ENCODE measurements around the gene ASTL. TPM values are rescaled to one million over a fixed set of nuclear protein-coding genes. Genes with fewer than 3 reads are reported as not detected.
A peak's percentile ranks its signal among the peaks of the same experiment; 100 is the strongest.

The ASTL gene
- total and polyA plus RNA-seq, 9 of the 15 experiments (the other 6 are each of a cell fraction or from before 2014, with no cell fraction given), result not detected

- Histone ChIP-seq H3K9ac (ENCODE audit: insufficient read depth in 1 of 2, low read depth in 2 of 2, low read length in 2 of 2) (no peak overlapping the region; a peak in 1 of 4 replicates), H3K4me3 (no peak overlapping the region), H3K4me1 (replicated peaks in 1 of 2; ENCODE audit: control insufficient read depth in 2 of 2, insufficient read depth in 2 of 2, low read length in 2 of 2) (peaks cover 0 to 17% of the 10 kb centered on the region in 2 experiments; a peak in 2 of 5 replicates), H3K27ac (ENCODE audit: extremely low read depth, low read depth, low read length) (no peak overlapping the region), H3K4me2 (ENCODE audit: insufficient read depth, low read length) (no peak overlapping the region), H2AFZ (ENCODE audit: low read depth, low read length) (no peak overlapping the region), H3K36me3 (ENCODE audit: control insufficient read depth, insufficient read depth, low read length) (peaks cover 66% of the 10 kb centered on the region), H3K27me3 (ENCODE audit: control insufficient read depth in 2 of 2, insufficient read depth in 2 of 2, low read length in 2 of 2) (no peaks in the 10 kb centered on the region), H3K79me2 (ENCODE audit: control insufficient read depth, insufficient read depth, low read length) (peaks cover 3% of the 10 kb centered on the region; the same call in 1 of the 3 replicates), H3K9me3 (replicated peaks; ENCODE audit: control insufficient read depth, insufficient read depth, low read depth, low read length) (no peaks in the 10 kb centered on the region), H4K20me1 (replicated peaks; ENCODE audit: control insufficient read depth, insufficient read depth, low read length) (no peaks in the 10 kb centered on the region; the same call in 1 of the 2 replicates), H3K9me1 (ENCODE audit: control insufficient read depth, insufficient read depth, low read length) (no peaks in the 10 kb centered on the region)
- BruUV-seq (replicated peaks), result no TSS peak
- WGBS (ENCODE audit: insufficient coverage, low coverage, missing lambda C conversion rate), result 86% methylated on average over 5 of the region's 5 CpGs
- ATAC-seq (no peak), FAIRE-seq (no peak), DNase-seq (ENCODE audit: extremely low read depth in 1 of 4, low spot score in 3 of 4) (no peak)
- POLR2A ChIA-PET, result interaction anchor here (0.7 to 1.1 kb wide), 2 partner anchors 14 to 315 kb away, joined by 3 read pairs; no protein-coding TSS in a partner anchor
- in situ Hi-C loops (cut with MboI), result no loop called here
- intact Hi-C loops (cut with micrococcal nuclease), result no loop called here
- CTCF ChIA-PET (ENCODE audit: low intra/inter-chr PET ratio), result no interaction called here
- no peak for TF ChIP-seq DMBX1 (CRISPR knock-in tag; IDR thresholded peaks at IDR 0.05; ENCODE audit: borderline replicate concordance)
- TF ChIP-seq, protein P1, sequence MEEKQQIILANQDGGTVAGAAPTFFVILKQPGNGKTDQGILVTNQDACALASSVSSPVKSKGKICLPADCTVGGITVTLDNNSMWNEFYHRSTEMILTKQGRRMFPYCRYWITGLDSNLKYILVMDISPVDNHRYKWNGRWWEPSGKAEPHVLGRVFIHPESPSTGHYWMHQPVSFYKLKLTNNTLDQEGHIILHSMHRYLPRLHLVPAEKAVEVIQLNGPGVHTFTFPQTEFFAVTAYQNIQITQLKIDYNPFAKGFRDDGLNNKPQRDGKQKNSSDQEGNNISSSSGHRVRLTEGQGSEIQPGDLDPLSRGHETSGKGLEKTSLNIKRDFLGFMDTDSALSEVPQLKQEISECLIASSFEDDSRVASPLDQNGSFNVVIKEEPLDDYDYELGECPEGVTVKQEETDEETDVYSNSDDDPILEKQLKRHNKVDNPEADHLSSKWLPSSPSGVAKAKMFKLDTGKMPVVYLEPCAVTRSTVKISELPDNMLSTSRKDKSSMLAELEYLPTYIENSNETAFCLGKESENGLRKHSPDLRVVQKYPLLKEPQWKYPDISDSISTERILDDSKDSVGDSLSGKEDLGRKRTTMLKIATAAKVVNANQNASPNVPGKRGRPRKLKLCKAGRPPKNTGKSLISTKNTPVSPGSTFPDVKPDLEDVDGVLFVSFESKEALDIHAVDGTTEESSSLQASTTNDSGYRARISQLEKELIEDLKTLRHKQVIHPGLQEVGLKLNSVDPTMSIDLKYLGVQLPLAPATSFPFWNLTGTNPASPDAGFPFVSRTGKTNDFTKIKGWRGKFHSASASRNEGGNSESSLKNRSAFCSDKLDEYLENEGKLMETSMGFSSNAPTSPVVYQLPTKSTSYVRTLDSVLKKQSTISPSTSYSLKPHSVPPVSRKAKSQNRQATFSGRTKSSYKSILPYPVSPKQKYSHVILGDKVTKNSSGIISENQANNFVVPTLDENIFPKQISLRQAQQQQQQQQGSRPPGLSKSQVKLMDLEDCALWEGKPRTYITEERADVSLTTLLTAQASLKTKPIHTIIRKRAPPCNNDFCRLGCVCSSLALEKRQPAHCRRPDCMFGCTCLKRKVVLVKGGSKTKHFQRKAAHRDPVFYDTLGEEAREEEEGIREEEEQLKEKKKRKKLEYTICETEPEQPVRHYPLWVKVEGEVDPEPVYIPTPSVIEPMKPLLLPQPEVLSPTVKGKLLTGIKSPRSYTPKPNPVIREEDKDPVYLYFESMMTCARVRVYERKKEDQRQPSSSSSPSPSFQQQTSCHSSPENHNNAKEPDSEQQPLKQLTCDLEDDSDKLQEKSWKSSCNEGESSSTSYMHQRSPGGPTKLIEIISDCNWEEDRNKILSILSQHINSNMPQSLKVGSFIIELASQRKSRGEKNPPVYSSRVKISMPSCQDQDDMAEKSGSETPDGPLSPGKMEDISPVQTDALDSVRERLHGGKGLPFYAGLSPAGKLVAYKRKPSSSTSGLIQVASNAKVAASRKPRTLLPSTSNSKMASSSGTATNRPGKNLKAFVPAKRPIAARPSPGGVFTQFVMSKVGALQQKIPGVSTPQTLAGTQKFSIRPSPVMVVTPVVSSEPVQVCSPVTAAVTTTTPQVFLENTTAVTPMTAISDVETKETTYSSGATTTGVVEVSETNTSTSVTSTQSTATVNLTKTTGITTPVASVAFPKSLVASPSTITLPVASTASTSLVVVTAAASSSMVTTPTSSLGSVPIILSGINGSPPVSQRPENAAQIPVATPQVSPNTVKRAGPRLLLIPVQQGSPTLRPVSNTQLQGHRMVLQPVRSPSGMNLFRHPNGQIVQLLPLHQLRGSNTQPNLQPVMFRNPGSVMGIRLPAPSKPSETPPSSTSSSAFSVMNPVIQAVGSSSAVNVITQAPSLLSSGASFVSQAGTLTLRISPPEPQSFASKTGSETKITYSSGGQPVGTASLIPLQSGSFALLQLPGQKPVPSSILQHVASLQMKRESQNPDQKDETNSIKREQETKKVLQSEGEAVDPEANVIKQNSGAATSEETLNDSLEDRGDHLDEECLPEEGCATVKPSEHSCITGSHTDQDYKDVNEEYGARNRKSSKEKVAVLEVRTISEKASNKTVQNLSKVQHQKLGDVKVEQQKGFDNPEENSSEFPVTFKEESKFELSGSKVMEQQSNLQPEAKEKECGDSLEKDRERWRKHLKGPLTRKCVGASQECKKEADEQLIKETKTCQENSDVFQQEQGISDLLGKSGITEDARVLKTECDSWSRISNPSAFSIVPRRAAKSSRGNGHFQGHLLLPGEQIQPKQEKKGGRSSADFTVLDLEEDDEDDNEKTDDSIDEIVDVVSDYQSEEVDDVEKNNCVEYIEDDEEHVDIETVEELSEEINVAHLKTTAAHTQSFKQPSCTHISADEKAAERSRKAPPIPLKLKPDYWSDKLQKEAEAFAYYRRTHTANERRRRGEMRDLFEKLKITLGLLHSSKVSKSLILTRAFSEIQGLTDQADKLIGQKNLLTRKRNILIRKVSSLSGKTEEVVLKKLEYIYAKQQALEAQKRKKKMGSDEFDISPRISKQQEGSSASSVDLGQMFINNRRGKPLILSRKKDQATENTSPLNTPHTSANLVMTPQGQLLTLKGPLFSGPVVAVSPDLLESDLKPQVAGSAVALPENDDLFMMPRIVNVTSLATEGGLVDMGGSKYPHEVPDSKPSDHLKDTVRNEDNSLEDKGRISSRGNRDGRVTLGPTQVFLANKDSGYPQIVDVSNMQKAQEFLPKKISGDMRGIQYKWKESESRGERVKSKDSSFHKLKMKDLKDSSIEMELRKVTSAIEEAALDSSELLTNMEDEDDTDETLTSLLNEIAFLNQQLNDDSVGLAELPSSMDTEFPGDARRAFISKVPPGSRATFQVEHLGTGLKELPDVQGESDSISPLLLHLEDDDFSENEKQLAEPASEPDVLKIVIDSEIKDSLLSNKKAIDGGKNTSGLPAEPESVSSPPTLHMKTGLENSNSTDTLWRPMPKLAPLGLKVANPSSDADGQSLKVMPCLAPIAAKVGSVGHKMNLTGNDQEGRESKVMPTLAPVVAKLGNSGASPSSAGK (IDR thresholded peaks at IDR 0.05), result no peak
- TF ChIP-seq MECOM (CRISPR knock-in tag; IDR thresholded peaks at IDR 0.05), result no peak
- TF ChIP-seq CBFA2T3 (IDR thresholded peaks at IDR 0.05), result 0 out of 2 replicates have a peak, but pooled peaks have one; percentile 4
- no peak for TF ChIP-seq PRDM10 (IDR thresholded peaks at IDR 0.05; ENCODE audit: partially characterized antibody)
- no peak for TF ChIP-seq ETV5 (CRISPR knock-in tag; IDR thresholded peaks at IDR 0.05; ENCODE audit: low read depth)
Measured at GRCh38 chr2:96186562-96186961, 48.3 kb upstream of the ASTL start.
